HEK293 (cell line): Measurements from ENCODE around the gene S100A3.

ENCODE experiments used
- CTCF ChIA-PET: fragments of 350-600 bp; formaldehyde crosslinking; extraction: SDS; loops from one replicate; lab custom pipeline; 2021; ENCODE audit warnings: antibody characterized with exemption; lab: Yijun Ruan, JAX
- POLR2A ChIA-PET: fragments of 300-600 bp; formaldehyde crosslinking; extraction: SDS; loops from one replicate; lab custom pipeline; 2020; ENCODE audit warnings: antibody characterized with exemption, inconsistent platforms; lab: Yijun Ruan, JAX
- H3K27ac ChIP-seq: fragments of 200-500 bp; sonication (Bioruptor generic); 2 replicates; pipeline ENCODE4 v1.5.1; 2014; ENCODE audit warnings: low read depth, low read length, control low read depth, inconsistent platforms; ENCODE audit errors: extremely low read depth
- H3K36me3 ChIP-seq, 2 experiments: fragments of 200-500 bp in 1 of 2; sonication (Bioruptor generic) in 1 of 2; 1 replicate in 1 of 2; 2 replicates in 1 of 2; pipeline ENCODE4 v1.5.1; 2014 to 2017; ENCODE audit warnings: inconsistent platforms in 2 of 2, low read length in 2 of 2; ENCODE audit not compliant: control insufficient read depth in 2 of 2, insufficient read depth in 1 of 2
- H3K4me1 ChIP-seq: fragments of 200-500 bp; sonication (Bioruptor generic); 2 replicates; pipeline ENCODE4 v1.5.1; 2014; ENCODE audit warnings: mild to moderate bottlenecking, low read length, inconsistent platforms; ENCODE audit not compliant: control insufficient read depth, insufficient read depth
- H3K4me3 ChIP-seq: 2 replicates; pipeline ENCODE4 v1.5.1; 2011; ENCODE audit warnings: low read depth, mild to moderate bottlenecking, control low read depth, low read length, moderate library complexity
- H3K9me3 ChIP-seq: fragments of 200-500 bp; sonication (Bioruptor generic); 2 replicates; pipeline ENCODE4 v1.5.1; 2014; ENCODE audit warnings: low read depth, low read length, inconsistent platforms; ENCODE audit not compliant: control insufficient read depth, insufficient read depth
- BCL11B ChIP-seq: fragments of 450-650 bp; formaldehyde crosslinking; IDR thresholded peaks from 2 replicates; pipeline ENCODE4 v1.5.1; 2016; ENCODE audit warnings: low read depth, missing biosample characterization, missing genetic modification characterization
- EGR2 ChIP-seq: fragments of 450-650 bp; formaldehyde crosslinking; IDR thresholded peaks from 2 replicates; pipeline ENCODE4 v1.5.1; 2016; ENCODE audit warnings: low read depth, missing biosample characterization, missing genetic modification characterization
- FEZF1 ChIP-seq: fragments of 450-650 bp; formaldehyde crosslinking; IDR thresholded peaks from 2 replicates; pipeline ENCODE4 v1.5.1; 2016; ENCODE audit warnings: missing biosample characterization, missing genetic modification characterization
- GFI1B ChIP-seq: fragments of 450-650 bp; formaldehyde crosslinking; IDR thresholded peaks from 2 replicates; pipeline ENCODE4 v1.5.1; 2016; ENCODE audit warnings: missing biosample characterization, missing genetic modification characterization
- HOXC10 ChIP-seq: sonication (generic); formaldehyde crosslinking; IDR thresholded peaks from 2 replicates; pipeline ENCODE4 v1.8.1; 2023; ENCODE audit warnings: mild to moderate bottlenecking, missing genetic modification reagents
- HOXD13 ChIP-seq: sonication (generic); formaldehyde crosslinking; IDR thresholded peaks from 2 replicates; pipeline ENCODE4 v1.8.0; 2022; ENCODE audit warnings: missing genetic modification reagents, borderline replicate concordance
- KLF7 ChIP-seq: fragments of 450-650 bp; formaldehyde crosslinking; IDR thresholded peaks from 2 replicates; pipeline ENCODE4 v1.5.1; 2016; ENCODE audit warnings: missing biosample characterization, missing genetic modification characterization, borderline replicate concordance
- WT1 ChIP-seq: fragments of 450-650 bp; formaldehyde crosslinking; IDR thresholded peaks from 2 replicates; pipeline ENCODE4 v1.5.1; 2016; ENCODE audit warnings: missing biosample characterization, missing genetic modification characterization
- ZBTB20 ChIP-seq: fragments of 450-650 bp; formaldehyde crosslinking; IDR thresholded peaks from 2 replicates; pipeline ENCODE4 v1.5.1; 2016; ENCODE audit warnings: missing biosample characterization, missing genetic modification characterization
- ZBTB21 ChIP-seq: fragments of 450-650 bp; formaldehyde crosslinking; IDR thresholded peaks from 2 replicates; pipeline ENCODE4 v1.5.1; 2017; ENCODE audit warnings: missing biosample characterization, missing genetic modification characterization
- ZBTB8A ChIP-seq: fragments of 450-650 bp; formaldehyde crosslinking; IDR thresholded peaks from 2 replicates; pipeline ENCODE4 v1.5.1; 2016; ENCODE audit warnings: missing biosample characterization, missing genetic modification characterization
- ZFHX2 ChIP-seq: fragments of 450-650 bp; formaldehyde crosslinking; conservative IDR thresholded peaks from 2 replicates; pipeline ENCODE4 v1.5.1; 2016; ENCODE audit warnings: missing biosample characterization, missing genetic modification characterization
- ZNF114 ChIP-seq: fragments of 450-650 bp; formaldehyde crosslinking; IDR thresholded peaks from 2 replicates; pipeline ENCODE4 v1.5.0; 2017; ENCODE audit warnings: missing biosample characterization, missing genetic modification characterization
- ZNF138 ChIP-seq: fragments of 450-650 bp; formaldehyde crosslinking; IDR thresholded peaks from 2 replicates; pipeline ENCODE4 v1.5.1; 2016; ENCODE audit warnings: missing biosample characterization, missing genetic modification characterization, borderline replicate concordance
- ZNF335 ChIP-seq: fragments of 450-650 bp; formaldehyde crosslinking; conservative IDR thresholded peaks from 2 replicates; pipeline ENCODE4 v1.5.1; 2016; ENCODE audit warnings: missing biosample characterization, missing genetic modification characterization
- ZNF48 ChIP-seq: fragments of 450-650 bp; formaldehyde crosslinking; IDR thresholded peaks from 2 replicates; pipeline ENCODE4 v1.5.1; 2016; ENCODE audit warnings: missing biosample characterization, missing genetic modification characterization
- ZNF510 ChIP-seq: fragments of 450-650 bp; formaldehyde crosslinking; IDR thresholded peaks from 2 replicates; pipeline ENCODE4 v1.5.1; 2018; ENCODE audit warnings: mild to moderate bottlenecking, missing genetic modification characterization, missing biosample characterization; ENCODE audit not compliant: insufficient replicate concordance
- ZNF654 ChIP-seq: fragments of 450-650 bp; formaldehyde crosslinking; IDR thresholded peaks from 2 replicates; pipeline ENCODE4 v1.5.1; 2016; ENCODE audit warnings: low read depth, missing biosample characterization, missing genetic modification characterization
- ZNF701 ChIP-seq: fragments of 450-650 bp; formaldehyde crosslinking; IDR thresholded peaks from 2 replicates; pipeline ENCODE4 v1.5.1; 2016; ENCODE audit warnings: missing biosample characterization, missing genetic modification characterization
- ZNF785 ChIP-seq: fragments of 450-650 bp; formaldehyde crosslinking; IDR thresholded peaks from 2 replicates; pipeline ENCODE4 v1.5.1; 2016; ENCODE audit warnings: missing biosample characterization, missing genetic modification characterization
- ZNF843 ChIP-seq: fragments of 450-650 bp; formaldehyde crosslinking; IDR thresholded peaks from 2 replicates; pipeline ENCODE4 v1.5.1; 2016; ENCODE audit warnings: missing biosample characterization, missing genetic modification characterization
- TF ChIP-seq, protein P1 (sequence below): fragments of 450-650 bp; formaldehyde crosslinking; IDR thresholded peaks from 2 replicates; pipeline ENCODE4 v1.5.1; 2017; ENCODE audit warnings: missing biosample characterization, missing genetic modification characterization
- TF ChIP-seq, protein P2 (sequence below): fragments of 450-650 bp; formaldehyde crosslinking; IDR thresholded peaks from 2 replicates; pipeline ENCODE4 v1.5.1; 2016; ENCODE audit warnings: missing biosample characterization, missing genetic modification characterization
- TF ChIP-seq, protein P3 (sequence below): fragments of 450-650 bp; formaldehyde crosslinking; IDR thresholded peaks from 2 replicates; pipeline ENCODE4 v1.5.1; 2016; ENCODE audit warnings: missing biosample characterization, missing genetic modification characterization
- TF ChIP-seq, protein P4 (sequence below): fragments of 450-650 bp; formaldehyde crosslinking; IDR thresholded peaks from 2 replicates; pipeline ENCODE4 v1.5.1; 2016; ENCODE audit warnings: missing biosample characterization, missing genetic modification characterization
- TF ChIP-seq, protein P5 (sequence below): fragments of 450-650 bp; formaldehyde crosslinking; IDR thresholded peaks from 2 replicates; pipeline ENCODE4 v1.5.1; 2016; ENCODE audit warnings: missing biosample characterization, missing genetic modification characterization
- TF ChIP-seq, protein P6 (sequence below): fragments of 450-650 bp; formaldehyde crosslinking; IDR thresholded peaks from 2 replicates; pipeline ENCODE4 v1.5.1; 2016; ENCODE audit warnings: missing biosample characterization, missing genetic modification characterization
- TF ChIP-seq, protein P7 (sequence below): fragments of 450-650 bp; formaldehyde crosslinking; IDR thresholded peaks from 2 replicates; pipeline ENCODE4 v1.5.1; 2016; ENCODE audit warnings: missing biosample characterization, missing genetic modification characterization

The S100A3 gene

DNA sequence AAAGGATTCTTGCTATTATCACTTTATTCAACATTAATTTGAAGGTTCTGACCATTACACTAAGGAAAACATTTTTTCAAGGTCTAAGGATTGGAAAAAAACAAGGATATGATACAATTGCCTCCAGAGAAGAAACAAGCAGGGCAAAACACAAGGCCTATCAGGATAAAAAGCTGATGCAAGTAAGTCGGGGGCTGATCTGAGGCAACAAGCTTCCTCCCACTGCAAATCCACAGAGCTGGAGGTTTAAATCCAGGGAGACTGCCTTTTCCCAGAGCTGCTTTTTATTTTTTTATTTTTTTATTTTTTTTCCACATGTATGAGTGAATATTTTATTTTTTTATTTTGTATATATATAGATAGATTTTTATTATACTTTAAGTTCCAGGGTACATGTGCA is 35.9 kb upstream of the S100A3 start:
- Histone ChIP-seq H3K36me3 (no peaks in the 10 kb centered on the region), H3K4me3 (no peak overlapping the region), H3K4me1 (no peaks in the 10 kb centered on the region), H3K9me3 (no peaks in the 10 kb centered on the region)
- no peak for TF ChIP-seq GFI1B (tag by site-specific recombination)
- TF ChIP-seq HOXD13: no peak
- no peak for TF ChIP-seq ZNF138
- TF ChIP-seq, protein P1, sequence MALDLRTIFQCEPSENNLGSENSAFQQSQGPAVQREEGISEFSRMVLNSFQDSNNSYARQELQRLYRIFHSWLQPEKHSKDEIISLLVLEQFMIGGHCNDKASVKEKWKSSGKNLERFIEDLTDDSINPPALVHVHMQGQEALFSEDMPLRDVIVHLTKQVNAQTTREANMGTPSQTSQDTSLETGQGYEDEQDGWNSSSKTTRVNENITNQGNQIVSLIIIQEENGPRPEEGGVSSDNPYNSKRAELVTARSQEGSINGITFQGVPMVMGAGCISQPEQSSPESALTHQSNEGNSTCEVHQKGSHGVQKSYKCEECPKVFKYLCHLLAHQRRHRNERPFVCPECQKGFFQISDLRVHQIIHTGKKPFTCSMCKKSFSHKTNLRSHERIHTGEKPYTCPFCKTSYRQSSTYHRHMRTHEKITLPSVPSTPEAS: no peak
- 0 out of 2 replicates have a peak, but pooled peaks have one; percentile 32 for TF ChIP-seq ZFHX2 (tag by site-specific recombination)
- no peak for TF ChIP-seq HOXC10 (CRISPR knock-in tag)
- TF ChIP-seq ZBTB8A (tag by site-specific recombination): no peak
- no peak for TF ChIP-seq KLF7
- no peak for TF ChIP-seq ZNF843 (tag by site-specific recombination)
- TF ChIP-seq BCL11B (tag by site-specific recombination): no peak
- TF ChIP-seq EGR2 (tag by site-specific recombination): peak; percentile 39; the same call in 1 of the 2 replicates
- no peak for TF ChIP-seq ZNF701 (tag by site-specific recombination)
- TF ChIP-seq, protein P2, sequence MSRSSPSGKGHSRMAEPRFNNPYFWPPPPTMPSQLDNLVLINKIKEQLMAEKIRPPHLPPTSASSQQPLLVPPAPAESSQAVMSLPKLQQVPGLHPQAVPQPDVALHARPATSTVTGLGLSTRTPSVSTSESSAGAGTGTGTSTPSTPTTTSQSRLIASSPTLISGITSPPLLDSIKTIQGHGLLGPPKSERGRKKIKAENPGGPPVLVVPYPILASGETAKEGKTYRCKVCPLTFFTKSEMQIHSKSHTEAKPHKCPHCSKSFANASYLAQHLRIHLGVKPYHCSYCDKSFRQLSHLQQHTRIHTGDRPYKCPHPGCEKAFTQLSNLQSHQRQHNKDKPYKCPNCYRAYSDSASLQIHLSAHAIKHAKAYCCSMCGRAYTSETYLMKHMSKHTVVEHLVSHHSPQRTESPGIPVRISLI (tag by site-specific recombination): no peak
- TF ChIP-seq, protein P3, sequence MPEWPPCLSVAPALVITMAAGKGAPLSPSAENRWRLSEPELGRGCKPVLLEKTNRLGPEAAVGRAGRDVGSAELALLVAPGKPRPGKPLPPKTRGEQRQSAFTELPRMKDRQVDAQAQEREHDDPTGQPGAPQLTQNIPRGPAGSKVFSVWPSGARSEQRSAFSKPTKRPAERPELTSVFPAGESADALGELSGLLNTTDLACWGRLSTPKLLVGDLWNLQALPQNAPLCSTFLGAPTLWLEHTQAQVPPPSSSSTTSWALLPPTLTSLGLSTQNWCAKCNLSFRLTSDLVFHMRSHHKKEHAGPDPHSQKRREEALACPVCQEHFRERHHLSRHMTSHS (tag by site-specific recombination): no peak
- TF ChIP-seq ZNF654: no peak
- TF ChIP-seq, all 188 proteins: peak for 2
- ChIA-PET CTCF (interaction anchor here (1.4 to 1.5 kb wide), 2 partner anchors 13 to 42 kb away, joined by 4 to 7 read pairs; partner anchors contain the start of gene S100A13), POLR2A (no interaction called here)
- H3K27ac ChIP-seq: no peak overlapping the region

DNA sequence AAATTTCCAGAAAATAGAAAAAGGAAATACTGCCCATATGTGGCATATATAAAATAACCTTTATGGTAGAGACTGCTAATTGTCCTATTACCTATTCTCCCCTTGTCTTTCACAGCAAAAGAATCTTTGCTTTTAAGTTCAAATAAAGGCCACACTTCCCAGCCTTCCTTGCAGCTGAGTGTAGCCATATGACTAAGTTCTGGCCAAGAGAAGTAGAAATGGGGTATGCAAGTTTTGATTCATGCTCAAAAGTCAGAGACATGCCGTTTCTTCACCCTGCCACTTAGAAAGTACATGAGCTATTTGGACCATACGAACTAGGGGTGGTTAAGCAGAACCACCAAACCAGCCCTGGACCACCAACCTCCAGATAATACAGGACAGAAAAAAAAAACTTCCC is 34.9 kb upstream of the S100A3 start:
- POLR2A ChIA-PET: no interaction called here
- H3K27ac ChIP-seq: no peak overlapping the region
- H3K36me3 ChIP-seq: no peaks in the 10 kb centered on the region
- no peaks in the 10 kb centered on the region for H3K9me3 ChIP-seq
- H3K4me1 ChIP-seq: no peaks in the 10 kb centered on the region
- no peak overlapping the region for H3K4me3 ChIP-seq
- CTCF ChIA-PET: interaction anchor here (0.7 to 1.4 kb wide), 2 partner anchors 43 to 73 kb away, joined by 3 to 4 read pairs; partner anchors contain the start of gene S100A13
- TF ChIP-seq, protein P4, sequence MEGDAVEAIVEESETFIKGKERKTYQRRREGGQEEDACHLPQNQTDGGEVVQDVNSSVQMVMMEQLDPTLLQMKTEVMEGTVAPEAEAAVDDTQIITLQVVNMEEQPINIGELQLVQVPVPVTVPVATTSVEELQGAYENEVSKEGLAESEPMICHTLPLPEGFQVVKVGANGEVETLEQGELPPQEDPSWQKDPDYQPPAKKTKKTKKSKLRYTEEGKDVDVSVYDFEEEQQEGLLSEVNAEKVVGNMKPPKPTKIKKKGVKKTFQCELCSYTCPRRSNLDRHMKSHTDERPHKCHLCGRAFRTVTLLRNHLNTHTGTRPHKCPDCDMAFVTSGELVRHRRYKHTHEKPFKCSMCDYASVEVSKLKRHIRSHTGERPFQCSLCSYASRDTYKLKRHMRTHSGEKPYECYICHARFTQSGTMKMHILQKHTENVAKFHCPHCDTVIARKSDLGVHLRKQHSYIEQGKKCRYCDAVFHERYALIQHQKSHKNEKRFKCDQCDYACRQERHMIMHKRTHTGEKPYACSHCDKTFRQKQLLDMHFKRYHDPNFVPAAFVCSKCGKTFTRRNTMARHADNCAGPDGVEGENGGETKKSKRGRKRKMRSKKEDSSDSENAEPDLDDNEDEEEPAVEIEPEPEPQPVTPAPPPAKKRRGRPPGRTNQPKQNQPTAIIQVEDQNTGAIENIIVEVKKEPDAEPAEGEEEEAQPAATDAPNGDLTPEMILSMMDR: no peak
- TF ChIP-seq ZNF510 (tag by site-specific recombination): no peak
- no peak for TF ChIP-seq ZNF785
- TF ChIP-seq FEZF1 (tag by site-specific recombination): no peak
- no peak for TF ChIP-seq ZBTB20 (tag by site-specific recombination)
- TF ChIP-seq WT1: no peak
- no peak for TF ChIP-seq ZNF114
- TF ChIP-seq, protein P5, sequence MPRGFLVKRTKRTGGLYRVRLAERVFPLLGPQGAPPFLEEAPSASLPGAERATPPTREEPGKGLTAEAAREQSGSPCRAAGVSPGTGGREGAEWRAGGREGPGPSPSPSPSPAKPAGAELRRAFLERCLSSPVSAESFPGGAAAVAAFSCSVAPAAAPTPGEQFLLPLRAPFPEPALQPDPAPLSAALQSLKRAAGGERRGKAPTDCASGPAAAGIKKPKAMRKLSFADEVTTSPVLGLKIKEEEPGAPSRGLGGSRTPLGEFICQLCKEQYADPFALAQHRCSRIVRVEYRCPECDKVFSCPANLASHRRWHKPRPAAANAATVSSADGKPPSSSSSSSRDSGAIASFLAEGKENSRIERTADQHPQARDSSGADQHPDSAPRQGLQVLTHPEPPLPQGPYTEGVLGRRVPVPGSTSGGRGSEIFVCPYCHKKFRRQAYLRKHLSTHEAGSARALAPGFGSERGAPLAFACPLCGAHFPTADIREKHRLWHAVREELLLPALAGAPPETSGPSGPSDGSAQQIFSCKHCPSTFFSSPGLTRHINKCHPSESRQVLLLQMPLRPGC (tag by site-specific recombination): no peak
- TF ChIP-seq ZBTB21: no peak
- no peak for TF ChIP-seq ZNF48 (tag by site-specific recombination)
- TF ChIP-seq, protein P6, sequence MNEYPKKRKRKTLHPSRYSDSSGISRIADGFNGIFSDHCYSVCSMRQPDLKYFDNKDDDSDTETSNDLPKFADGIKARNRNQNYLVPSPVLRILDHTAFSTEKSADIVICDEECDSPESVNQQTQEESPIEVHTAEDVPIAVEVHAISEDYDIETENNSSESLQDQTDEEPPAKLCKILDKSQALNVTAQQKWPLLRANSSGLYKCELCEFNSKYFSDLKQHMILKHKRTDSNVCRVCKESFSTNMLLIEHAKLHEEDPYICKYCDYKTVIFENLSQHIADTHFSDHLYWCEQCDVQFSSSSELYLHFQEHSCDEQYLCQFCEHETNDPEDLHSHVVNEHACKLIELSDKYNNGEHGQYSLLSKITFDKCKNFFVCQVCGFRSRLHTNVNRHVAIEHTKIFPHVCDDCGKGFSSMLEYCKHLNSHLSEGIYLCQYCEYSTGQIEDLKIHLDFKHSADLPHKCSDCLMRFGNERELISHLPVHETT: no peak
- no peak for TF ChIP-seq ZNF335 (tag by site-specific recombination)
- TF ChIP-seq, protein P7, sequence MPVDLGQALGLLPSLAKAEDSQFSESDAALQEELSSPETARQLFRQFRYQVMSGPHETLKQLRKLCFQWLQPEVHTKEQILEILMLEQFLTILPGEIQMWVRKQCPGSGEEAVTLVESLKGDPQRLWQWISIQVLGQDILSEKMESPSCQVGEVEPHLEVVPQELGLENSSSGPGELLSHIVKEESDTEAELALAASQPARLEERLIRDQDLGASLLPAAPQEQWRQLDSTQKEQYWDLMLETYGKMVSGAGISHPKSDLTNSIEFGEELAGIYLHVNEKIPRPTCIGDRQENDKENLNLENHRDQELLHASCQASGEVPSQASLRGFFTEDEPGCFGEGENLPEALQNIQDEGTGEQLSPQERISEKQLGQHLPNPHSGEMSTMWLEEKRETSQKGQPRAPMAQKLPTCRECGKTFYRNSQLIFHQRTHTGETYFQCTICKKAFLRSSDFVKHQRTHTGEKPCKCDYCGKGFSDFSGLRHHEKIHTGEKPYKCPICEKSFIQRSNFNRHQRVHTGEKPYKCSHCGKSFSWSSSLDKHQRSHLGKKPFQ (tag by site-specific recombination): no peak
